NOMO-1 (cell line): ENCODE data around the gene ENGASE.

ENCODE experiments used
- DNase-seq, 2 experiments: peaks; one replicate each; lab custom pipeline; 2025; ENCODE audit not compliant: unreplicated experiment in 2 of 2; lab: John Stamatoyannopoulos, UW

Gene ENGASE

GRCh38 chr17:79111097-79111496, 36.5 kb downstream of the ENGASE start:
- no peak for DNase-seq

GRCh38 chr17:79112471-79112870, 37.8 kb downstream of the ENGASE start:
- no peak for DNase-seq

GRCh38 chr17:79113699-79114457, 39.3 kb downstream of the ENGASE start:
- no peak for DNase-seq

- DNase-seq, result no peak
Observed at GRCh38 chr17:79114458-79115301, 40.1 kb downstream of the ENGASE start.

- DNase-seq, result no peak
Observed at GRCh38 chr17:79115487-79115886, 40.9 kb downstream of the ENGASE start.

GRCh38 chr17:79116575-79117368, 42.1 kb downstream of the ENGASE start:
- no peak for DNase-seq

GRCh38 chr17:79117905-79118487, 43.4 kb downstream of the ENGASE start:
- DNase-seq, result no peak

- no peak for DNase-seq
Observed at GRCh38 chr17:79118924-79119323, 44.3 kb downstream of the ENGASE start.

- no peak for DNase-seq
Observed at GRCh38 chr17:79120259-79120658, 45.6 kb downstream of the ENGASE start.

- DNase-seq, result no peak
Observed at GRCh38 chr17:79123988-79124387, 49.4 kb downstream of the ENGASE start.

- DNase-seq, result no peak
Observed at GRCh38 chr17:79124513-79125209, 50.0 kb downstream of the ENGASE start.

- DNase-seq, result no peak
Observed at GRCh38 chr17:79125503-79125902, 50.9 kb downstream of the ENGASE start.

GRCh38 chr17:79126139-79126538, 51.5 kb downstream of the ENGASE start:
- DNase-seq, result no peak

GRCh38 chr17:79127534-79128135, 53.0 kb downstream of the ENGASE start:
- no peak for DNase-seq

GRCh38 chr17:79129523-79129922, 54.9 kb downstream of the ENGASE start:
- no peak for DNase-seq

GRCh38 chr17:79130536-79131273, 56.1 kb downstream of the ENGASE start:
- no peak for DNase-seq

- no peak for DNase-seq
Observed at GRCh38 chr17:79131274-79131635, 56.6 kb downstream of the ENGASE start.

GRCh38 chr17:79131701-79132100, 57.1 kb downstream of the ENGASE start:
- no peak for DNase-seq
